CD4-positive, alpha-beta T cell (primary cell): ENCODE data around the gene F12. TPM values are rescaled to one million over a fixed set of nuclear protein-coding genes. Genes with fewer than 3 reads are reported as not detected.

Source experiments
- ATAC-seq: fragments of 200-7000 bp; cut with Tn5 transposase; one replicate; pipeline ENCODE4 v1.10.0; 2022; ENCODE audit warnings: mild to moderate bottlenecking; ENCODE audit not compliant: poor library complexity
- CTCF ChIA-PET: fragments of 350-600 bp; sonication (Branson Sonifier 250); formaldehyde crosslinking; loops from one replicate; lab custom pipeline; 2021; ENCODE audit warnings: antibody characterized with exemption, inconsistent platforms; lab: Charles Lee
- POLR2A ChIA-PET: fragments of 350-600 bp; sonication (Branson Sonifier 250); formaldehyde crosslinking; loops from one replicate; lab custom pipeline; 2021; ENCODE audit warnings: antibody characterized with exemption, inconsistent platforms; lab: Charles Lee
- DNase-seq, 14 experiments: peaks; one replicate each; pipeline ENCODE4 v3.0.0-alpha.2; 2013 to 2020; ENCODE audit warnings: mixed read lengths in 2 of 14
- H3K27ac ChIP-seq, 2 donors: one replicate each; pipeline versions ENCODE4 v1.5.1 to v1.7.0; 2013; ENCODE audit warnings: low read length in 2 of 2, low read depth in 1 of 2, mild to moderate bottlenecking in 1 of 2
- H3K27me3 ChIP-seq, 2 experiments: 1 replicate in 1 of 2; 2 replicates in 1 of 2; pipeline versions ENCODE4 v1.6.1 to v1.7.0; 2013; ENCODE audit warnings: low read length in 2 of 2, control low read depth in 1 of 2, mild to moderate bottlenecking in 1 of 2, moderate library complexity in 1 of 2; ENCODE audit not compliant: insufficient read depth in 2 of 2, control insufficient read depth in 1 of 2
- H3K36me3 ChIP-seq: one replicate; pipeline ENCODE4 v1.6.1; 2013; ENCODE audit warnings: low read length, control low read depth; ENCODE audit not compliant: insufficient read depth
- H3K4me1 ChIP-seq: one replicate; pipeline ENCODE4 v1.6.1; 2013; ENCODE audit warnings: low read length, control low read depth; ENCODE audit not compliant: insufficient read depth
- H3K4me3 ChIP-seq: one replicate; pipeline ENCODE4 v1.5.1; 2013; ENCODE audit warnings: mild to moderate bottlenecking, low read length, moderate library complexity
- H3K9me3 ChIP-seq, 2 experiments: 1 replicate in 1 of 2; 2 replicates in 1 of 2; pipeline versions ENCODE4 v1.6.1 to v1.7.0; 2013; ENCODE audit warnings: low read length in 2 of 2, mild to moderate bottlenecking in 2 of 2, control low read depth in 1 of 2, moderate library complexity in 1 of 2; ENCODE audit not compliant: control insufficient read depth in 1 of 2, insufficient read depth in 1 of 2
- H3K27ac Mint-ChIP-seq: one replicate; pipeline ENCODE4 v1.8.0; 2020; ENCODE audit warnings: mixed read lengths
- H3K27me3 Mint-ChIP-seq: one replicate; pipeline ENCODE4 v1.8.0; 2021; ENCODE audit warnings: mixed read lengths
- H3K36me3 Mint-ChIP-seq: one replicate; pipeline ENCODE4 v1.8.0; 2021; ENCODE audit warnings: low read depth, mixed read lengths
- H3K4me1 Mint-ChIP-seq: one replicate; pipeline ENCODE4 v1.8.0; 2021; ENCODE audit warnings: low read depth, mixed read lengths
- H3K4me3 Mint-ChIP-seq: one replicate; pipeline ENCODE4 v1.8.0; 2020; ENCODE audit warnings: mild to moderate bottlenecking, mixed read lengths
- H3K9me3 Mint-ChIP-seq: one replicate; pipeline ENCODE4 v1.8.0; 2020; ENCODE audit warnings: mixed read lengths
- CTCF ChIP-seq: fragments of 200-600 bp; IDR thresholded peaks from one replicate; pipeline ENCODE4 v1.8.0; 2022; ENCODE audit warnings: antibody characterized with exemption, mild to moderate bottlenecking
- intact Hi-C, 2 experiments: fragments of 100-400 bp; cut with DNase I in 1 of 2; cut with micrococcal nuclease in 1 of 2; formaldehyde crosslinking; loops; one replicate each; pipeline versions ENCODE4 v1.15.1 to v1.9.0; 2023 to 2025; cut with DNase I, micrococcal nuclease
- total RNA-seq, 174 experiments: library from RNA in 2 of 174; stranded (reverse) in 2 of 174; gene quantifications; one replicate each; pipeline ENCODE4 v1.2.3 and lab custom pipeline; 2021 to 2026

F12 gene
- total RNA-seq, 2 experiments from 2014 or later: 0.20 to 0.60 TPM

- no peaks in the 10 kb centered on the region for H3K9me3 ChIP-seq
- Mint-ChIP-seq H3K4me1 (peaks cover 43% of the 10 kb centered on the region), H3K27me3 (no peaks in the 10 kb centered on the region), H3K36me3 (peaks cover 8% of the 10 kb centered on the region), H3K4me3 (peak overlapping the region; percentile 89), H3K9me3 (no peaks in the 10 kb centered on the region), H3K27ac (peak overlapping the region; percentile 93)
- peak overlapping the region; percentile 71 for H3K4me3 ChIP-seq
- ChIA-PET CTCF (interaction anchor here (0.7 to 16.6 kb wide), 21 partner anchors 9 to 142 kb away, joined by 3 to 352 read pairs (median 5); partner anchors contain the start of genes F12, GRK6, LMAN2 and PDLIM7), POLR2A (interaction anchor here (0.9 to 14.1 kb wide), 16 partner anchors 10 to 138 kb away, joined by 3 to 435 read pairs (median 8); partner anchors contain the start of genes F12, GRK6, LMAN2 and PDLIM7)
- H3K36me3 ChIP-seq: no peaks in the 10 kb centered on the region
- ATAC-seq: peak; percentile 45
- H3K27me3 ChIP-seq: no peaks in the 10 kb centered on the region
- TF ChIP-seq CTCF: peak; percentile 79
- DNase-seq: peak; percentile 87 to 97 (median 94)
- intact Hi-C loops: loop anchor here (1.0 to 5.0 kb wide), 4 partner anchors 27 to 137 kb away; partner anchors contain the start of gene GRK6 (in 1 of the 2)
- H3K4me1 ChIP-seq: peaks cover 52% of the 10 kb centered on the region
- H3K27ac ChIP-seq: peak overlapping the region; percentile 90 to 95
Observed at GRCh38 chr5:177454397-177455035, 45.2 kb upstream of the F12 start.

- POLR2A ChIA-PET: interaction anchor here (1.3 to 14.1 kb wide), 10 partner anchors 9 to 102 kb away, joined by 4 to 435 read pairs (median 14); partner anchors contain the start of genes F12, GRK6, LMAN2 and PFN3
Observed at GRCh38 chr5:177453852-177454396, 44.6 kb upstream of the F12 start.

More at GRCh38 chr5:177453852-177454396, 44.6 kb upstream of the F12 start:
- Histone ChIP-seq H3K4me1 (peaks cover 52% of the 10 kb centered on the region), H3K4me3 (peak overlapping the region; percentile 37), H3K36me3 (no peaks in the 10 kb centered on the region), H3K27ac (peak overlapping the region in 1 of 2 donors; percentile 29), H3K27me3 (no peaks in the 10 kb centered on the region), H3K9me3 (no peaks in the 10 kb centered on the region)
- peaks cover 8% of the 10 kb centered on the region for H3K36me3 Mint-ChIP-seq
- ATAC-seq (peak; percentile 1), DNase-seq (no peak)
- no peaks in the 10 kb centered on the region for H3K9me3 Mint-ChIP-seq
- H3K27me3 Mint-ChIP-seq: no peaks in the 10 kb centered on the region
- CTCF ChIA-PET: interaction anchor here (0.8 to 16.6 kb wide), 9 partner anchors 10 to 102 kb away, joined by 3 to 352 read pairs (median 11); partner anchors contain the start of genes F12, GRK6, LMAN2 and PDLIM7
- TF ChIP-seq CTCF: no peak
- H3K27ac Mint-ChIP-seq: peak overlapping the region; percentile 90
- H3K4me3 Mint-ChIP-seq: peak overlapping the region; percentile 89
- intact Hi-C loops: loop anchor here in 1 of 2 experiments (1.0 kb wide), 2 partner anchors 27 to 50 kb away; no protein-coding TSS in a partner anchor
- H3K4me1 Mint-ChIP-seq: peaks cover 43% of the 10 kb centered on the region
